ENCODE results near the gene NDUFB10.
"Not testable (repeated sequence)": the region's sequence is repeated elsewhere in the genome, so short reads cannot be mapped to it uniquely, and the experiment has no call there.

The NDUFB10 gene

GRCh38 chr16:1926271-1926670 is 33.1 kb upstream of the NDUFB10 start:
- DNase-seq = no peak

- no peak for DNase-seq
Observed at GRCh38 chr16:1929105-1929504, 30.2 kb upstream of the NDUFB10 start.

DNA sequence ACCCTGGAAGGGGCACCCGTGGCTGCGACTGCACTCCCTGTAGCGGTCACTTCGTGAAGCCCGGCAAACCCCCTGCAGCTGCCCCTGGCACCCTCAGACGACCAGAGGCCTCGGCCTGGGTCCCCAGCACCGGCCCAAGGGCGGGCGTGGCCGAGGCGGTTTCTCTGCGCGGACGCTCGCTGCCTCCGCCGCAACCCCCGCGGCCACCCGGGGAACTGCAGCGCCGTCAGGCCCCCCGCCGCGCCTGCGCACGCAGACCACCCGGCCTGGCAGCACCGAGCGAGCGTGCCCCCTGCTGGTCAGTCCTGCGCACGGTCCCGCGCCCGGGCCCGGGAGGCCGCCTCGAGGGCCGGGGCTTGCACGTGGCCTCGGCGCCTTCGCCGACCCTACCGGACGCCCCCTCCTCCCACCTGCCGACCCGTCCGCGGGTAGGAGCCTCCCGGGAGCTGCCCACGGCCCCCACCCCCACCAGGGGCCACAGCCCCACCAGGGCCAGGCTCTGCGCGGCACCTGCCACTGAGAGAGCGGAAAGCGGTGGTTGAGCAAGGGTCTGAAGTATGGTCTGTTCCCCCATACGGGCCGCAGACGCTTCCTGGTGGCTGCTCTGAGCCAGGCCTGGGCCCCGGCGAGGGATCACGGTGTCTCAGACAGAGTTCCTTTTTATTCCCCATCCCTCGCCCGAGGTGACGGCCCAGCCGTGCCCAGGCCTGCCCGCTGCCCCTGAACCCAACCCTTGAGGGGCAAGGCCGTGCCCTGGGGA is 29.6 kb upstream of the NDUFB10 start:
- DNase-seq = peak; percentile 86

DNA sequence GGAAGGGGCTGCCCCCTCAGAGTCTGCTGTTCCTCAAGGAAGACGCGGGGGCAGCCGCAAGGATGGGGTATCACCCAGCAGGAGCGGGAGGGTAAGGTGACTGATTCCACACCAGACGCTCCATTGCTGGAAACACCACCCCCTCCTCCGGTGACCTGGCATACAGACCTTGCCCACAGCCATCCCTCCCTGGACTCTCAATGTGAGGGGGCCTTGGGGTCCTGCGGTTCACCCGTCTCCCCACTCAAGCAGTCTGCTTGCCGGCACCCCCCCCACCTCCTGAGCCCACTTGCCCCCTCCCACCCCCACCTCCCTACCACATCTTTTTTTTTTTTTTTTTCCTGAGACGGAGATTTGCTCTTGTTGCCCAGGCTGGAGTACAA is 29.0 kb upstream of the NDUFB10 start:
- DNase-seq = no peak

- no peak for DNase-seq
Observed at GRCh38 chr16:1932050-1933028, 27.0 kb upstream of the NDUFB10 start.

DNA sequence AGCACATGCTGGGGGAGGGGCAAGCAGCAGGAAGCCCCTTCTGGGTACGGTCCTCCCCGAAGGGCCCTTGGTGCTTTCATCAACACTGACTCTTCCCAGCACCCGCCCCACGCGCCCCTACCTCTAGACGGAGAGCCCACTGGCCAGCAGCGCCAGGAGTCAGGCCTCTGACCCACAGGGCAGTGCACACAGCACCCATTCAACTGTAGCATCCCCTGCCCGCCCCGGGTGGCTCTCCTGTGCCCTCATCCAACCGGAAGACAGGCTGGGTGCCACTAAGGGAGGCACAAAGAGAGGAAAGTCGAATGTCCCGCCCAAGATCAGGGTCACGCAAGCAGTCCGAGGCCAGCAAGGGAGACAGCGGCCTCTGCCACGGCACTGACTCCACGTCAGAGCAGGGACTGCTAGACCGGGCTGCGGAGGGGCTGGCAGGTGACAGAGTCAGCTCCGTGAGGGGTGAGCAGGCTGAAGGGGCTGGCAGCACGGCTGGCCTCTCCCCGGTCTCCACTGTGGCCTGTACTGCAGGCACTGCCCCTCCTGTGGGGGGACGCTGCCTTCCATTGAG is 26.2 kb upstream of the NDUFB10 start:
- DNase-seq = no peak

DNA sequence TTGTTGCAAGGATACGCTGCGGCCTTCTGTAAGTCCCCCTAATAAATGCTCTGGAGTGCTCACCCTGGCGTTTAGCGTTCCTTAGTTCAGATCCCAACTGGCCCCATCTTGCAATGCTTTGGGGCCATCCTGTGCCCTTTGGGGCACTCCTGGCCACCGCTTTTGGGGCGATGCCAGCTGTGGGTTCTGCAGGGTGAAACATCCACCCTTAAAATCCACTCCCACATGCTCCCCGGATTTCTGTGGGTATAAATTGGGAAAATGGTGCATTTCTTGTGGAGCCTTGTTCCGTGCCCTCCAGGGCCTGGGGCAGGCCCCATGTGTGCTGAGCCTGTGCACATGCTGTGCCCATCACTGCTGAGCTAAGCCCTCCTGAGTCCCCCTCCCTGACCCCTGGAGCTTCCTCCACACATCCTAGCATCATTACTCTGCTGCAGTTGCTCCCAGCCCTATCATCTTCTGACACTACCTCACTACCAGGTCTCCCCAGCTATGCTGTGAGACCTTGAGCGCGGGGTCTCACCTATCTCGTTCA is 22.3 kb upstream of the NDUFB10 start:
- DNase-seq = no peak

DNA sequence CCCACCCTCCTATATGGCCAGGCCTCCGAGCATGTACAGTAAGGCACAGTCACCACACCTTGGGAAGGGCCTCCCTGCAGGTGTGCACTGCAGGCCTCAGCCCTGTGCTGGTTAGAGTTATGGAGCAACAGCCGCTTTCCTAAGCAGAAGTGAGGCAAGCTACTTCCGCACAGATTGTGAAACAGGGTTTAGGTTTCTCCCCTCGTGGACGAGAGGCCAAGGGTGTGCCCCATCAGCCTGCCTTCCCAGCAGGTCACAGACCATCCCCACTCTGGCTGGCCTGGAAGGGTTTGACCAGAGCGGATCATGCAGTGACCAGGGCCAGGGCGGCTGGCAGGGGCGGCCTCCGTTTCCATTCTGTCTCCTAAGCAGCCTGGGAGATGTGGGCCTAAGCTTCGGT is 21.0 kb upstream of the NDUFB10 start:
- DNase-seq = no peak

DNA sequence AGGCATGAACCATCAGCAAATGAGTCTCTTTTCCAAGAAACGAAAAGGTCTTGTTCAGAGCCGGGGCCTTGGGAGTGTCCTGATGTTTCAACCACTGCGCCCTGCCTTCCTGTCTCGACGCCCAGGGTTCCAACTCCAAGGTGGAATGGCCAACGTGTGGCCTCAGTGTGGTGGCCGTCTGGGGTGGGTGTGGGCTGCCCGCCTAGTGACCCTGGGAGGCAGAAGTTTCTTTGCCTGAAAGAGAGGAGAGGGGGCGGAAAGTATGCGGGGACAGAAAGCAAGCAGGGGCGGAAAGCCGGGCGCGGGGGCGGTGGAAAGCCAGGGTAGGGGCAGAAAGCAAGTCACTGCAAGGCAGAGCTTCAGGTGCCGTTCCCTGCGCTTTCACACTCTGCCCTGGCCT is 20.4 kb upstream of the NDUFB10 start:
- no peak for DNase-seq

- not testable (repeated sequence) for DNase-seq
Observed at GRCh38 chr16:1939833-1940232, 19.5 kb upstream of the NDUFB10 start.

GRCh38 chr16:1940273-1941161 is 18.8 kb upstream of the NDUFB10 start:
- no peak for DNase-seq

DNA sequence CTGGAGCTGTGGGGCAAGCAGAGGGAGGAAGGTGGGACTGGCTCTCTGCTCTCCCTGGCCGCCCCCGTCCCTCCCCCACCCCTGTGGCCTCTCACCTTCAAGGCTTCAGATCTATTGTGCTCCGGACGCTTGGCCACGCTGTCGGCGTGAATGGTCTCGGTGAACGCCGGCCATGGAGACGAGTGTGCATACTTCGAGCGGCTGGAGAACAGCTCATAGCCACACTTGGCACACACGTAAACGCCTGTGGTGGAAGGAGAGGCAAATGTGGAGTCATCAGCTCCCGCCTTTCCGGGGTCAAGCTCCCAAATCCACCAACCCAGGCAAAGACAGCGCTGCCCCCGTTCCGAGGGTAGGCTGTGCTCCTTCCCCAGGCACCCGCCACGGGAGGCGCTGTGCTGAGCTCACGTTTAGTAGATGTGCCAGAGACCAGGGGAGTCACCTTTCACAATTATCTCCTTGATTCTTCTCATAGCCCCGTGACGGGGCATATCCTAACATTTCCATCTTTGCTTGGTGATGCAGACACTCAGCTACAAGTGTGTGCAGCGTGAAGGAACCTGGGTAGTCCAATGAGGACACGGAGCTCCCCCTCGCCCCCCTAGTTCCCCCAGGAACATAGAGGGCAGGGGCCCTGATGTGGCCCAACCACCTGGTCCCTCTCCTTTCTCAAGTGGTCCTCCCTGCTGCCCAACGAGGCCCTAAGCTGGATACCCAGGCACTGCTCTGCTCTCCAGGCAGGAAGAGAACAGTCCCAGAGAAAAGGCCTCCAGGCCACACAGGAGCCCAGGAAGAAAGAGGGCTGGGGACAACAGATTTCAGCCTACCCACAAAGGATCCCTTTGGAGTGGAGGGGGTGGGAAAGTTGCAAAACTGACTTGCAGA is 17.9 kb upstream of the NDUFB10 start:
- no peak for DNase-seq

DNA sequence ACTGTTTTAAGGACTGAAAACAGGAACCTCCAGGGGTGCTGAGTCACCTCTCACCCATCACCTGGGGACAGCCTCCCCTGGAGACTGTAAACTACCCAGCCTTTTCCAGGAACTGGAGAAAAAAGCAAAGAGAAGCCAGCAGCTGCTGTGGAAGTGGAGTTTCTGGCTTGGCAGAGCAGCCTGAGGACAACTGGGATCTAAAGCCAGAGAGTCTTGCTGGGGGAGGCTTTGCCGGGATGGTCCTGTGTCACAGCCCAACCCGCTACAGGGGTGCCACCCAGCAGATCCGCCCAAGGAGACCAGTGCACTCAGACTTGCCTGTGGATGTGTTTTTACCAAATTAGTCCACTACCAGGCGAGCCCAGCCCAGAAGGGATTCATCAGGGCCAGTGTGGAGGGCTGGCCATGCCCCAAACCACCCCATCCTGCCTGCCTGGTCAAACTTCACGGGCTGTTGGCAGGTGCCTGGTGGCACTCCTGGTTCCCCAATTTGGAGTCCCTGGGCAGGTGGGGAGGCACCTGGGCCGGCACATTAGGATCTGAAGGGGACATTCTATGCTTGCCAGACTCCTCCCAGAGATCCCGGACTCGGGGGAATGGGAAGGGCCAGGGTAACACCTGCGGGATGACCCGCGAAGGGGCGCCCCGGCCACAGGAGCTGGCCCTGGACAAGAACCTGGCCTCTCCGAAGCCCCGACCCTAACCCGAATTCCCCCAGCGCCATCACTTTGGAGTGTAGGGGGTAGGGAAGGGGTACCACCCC is 17.1 kb upstream of the NDUFB10 start:
- DNase-seq = no peak

DNA sequence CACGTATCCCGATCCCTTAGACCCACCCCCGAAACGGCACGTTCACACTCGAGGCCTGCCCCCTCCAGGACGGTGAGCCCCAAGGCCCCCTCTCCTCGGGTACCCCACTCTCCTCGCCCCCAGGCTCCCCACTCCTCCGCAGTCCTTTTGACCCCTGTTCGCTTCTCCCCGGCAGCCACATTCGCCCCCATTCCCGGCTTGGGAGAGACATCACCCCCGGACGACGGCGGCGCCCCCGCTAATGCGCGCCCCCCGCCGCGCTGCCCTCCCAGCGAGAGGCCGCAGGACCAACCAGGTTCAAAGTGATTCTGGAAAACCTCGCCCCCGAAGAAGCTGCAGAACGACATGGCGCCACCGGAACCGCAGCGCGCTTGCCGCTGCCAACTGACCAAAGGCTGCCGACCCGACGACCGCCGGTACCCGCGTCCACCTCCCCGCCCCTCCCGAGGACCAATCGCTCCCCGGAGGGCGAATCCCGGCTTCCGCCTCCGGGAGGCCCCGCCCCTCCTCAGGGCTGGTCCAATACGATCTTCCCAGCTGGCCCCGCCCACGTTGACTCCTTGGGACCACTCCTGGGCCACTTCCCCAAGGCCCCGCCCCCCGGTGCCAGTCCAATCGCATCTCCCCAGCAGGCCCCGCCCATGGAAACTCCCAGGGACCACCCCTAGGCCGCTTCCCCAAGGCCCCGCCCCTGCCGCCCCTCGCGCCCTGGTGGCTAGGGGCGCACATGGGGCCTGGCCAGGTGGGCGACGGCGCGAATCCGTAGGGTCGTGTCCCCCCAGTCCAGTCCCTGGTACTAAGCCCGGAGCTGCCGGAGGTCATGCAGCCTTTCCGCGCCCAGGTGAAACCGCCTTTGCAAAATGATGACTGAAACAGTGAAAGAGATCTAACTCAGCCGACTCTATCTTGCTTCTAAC is 16.3 kb upstream of the NDUFB10 start, which contains the start of gene MSRB1:
Gene MSRB1, minus strand, starts transcription at position 390 of the 917 bp plus-strand sequence. Its CDS starts 43 bp downstream, at position 347.
- peak; percentile 99 for DNase-seq

GRCh38 chr16:1944612-1945199 is 14.6 kb upstream of the NDUFB10 start:
- DNase-seq = no peak

- DNase-seq = no peak
Observed at GRCh38 chr16:1945559-1946391, 13.6 kb upstream of the NDUFB10 start.

- no peak for DNase-seq
Observed at GRCh38 chr16:1946495-1947368, 12.6 kb upstream of the NDUFB10 start.
